H1 (cell line): ENCODE results near the gene LCT. TPM values are rescaled to one million over a fixed set of nuclear protein-coding genes. Genes with fewer than 3 reads are reported as not detected.

Source experiments
- CTCF ChIA-PET: fragments of 300-600 bp; sonication (Branson Sonifier 250); formaldehyde crosslinking; loops from one replicate; lab custom pipeline; 2021; ENCODE audit not compliant: partially characterized antibody; lab: Charles Lee
- POLR2A ChIA-PET: fragments of 300-600 bp; sonication (Branson Sonifier 250); formaldehyde crosslinking; loops from one replicate; lab custom pipeline; 2021; ENCODE audit warnings: inconsistent platforms; ENCODE audit not compliant: partially characterized antibody; lab: Charles Lee
- DNase-seq, 2 experiments: peaks; one replicate each; pipeline versions ENCODE4 v3.0.0 to v3.0.0-alpha.2; 2010 to 2022; ENCODE audit warnings: low spot score in 2 of 2, low read depth in 1 of 2, mixed read lengths in 1 of 2
- FAIRE-seq: peaks from 2 replicates; lab custom pipeline; 2011; peaks lifted over from hg19 to GRCh38; lab: Jason Lieb, UNC
- H2AFZ ChIP-seq: 2 replicates; pipeline ENCODE4 v1.8.1; 2012; ENCODE audit warnings: low read length, inconsistent platforms
- H2AK5ac ChIP-seq: 2 replicates; pipeline ENCODE4 v1.6.1; 2013; ENCODE audit warnings: low read depth, low read length
- H2BK120ac ChIP-seq: replicated peaks from 2 replicates; pipeline ENCODE3; 2013; ENCODE audit warnings: low read depth, low read length, inconsistent platforms
- H2BK12ac ChIP-seq: 2 replicates; pipeline ENCODE4 v1.6.1; 2013; ENCODE audit warnings: low read depth, low read length
- H2BK15ac ChIP-seq: 2 replicates; pipeline ENCODE4 v1.6.1; 2013; ENCODE audit warnings: low read length
- H2BK20ac ChIP-seq: 2 replicates; pipeline ENCODE4 v1.6.1; 2013; ENCODE audit warnings: low read length
- H2BK5ac ChIP-seq: 2 replicates; pipeline ENCODE4 v1.6.1; 2013; ENCODE audit warnings: low read depth, low read length
- H3K14ac ChIP-seq: 2 replicates; pipeline ENCODE4 v1.6.1; 2013; ENCODE audit warnings: inconsistent platforms; ENCODE audit not compliant: insufficient read length
- H3K18ac ChIP-seq: 2 replicates; pipeline ENCODE4 v1.6.1; 2013; ENCODE audit warnings: low read length; ENCODE audit errors: extremely low read depth
- H3K23ac ChIP-seq: 2 replicates; pipeline ENCODE4 v1.6.1; 2013; ENCODE audit warnings: inconsistent platforms; ENCODE audit not compliant: insufficient read length
- H3K23me2 ChIP-seq: 2 replicates; pipeline ENCODE4 v1.6.1; 2013; ENCODE audit warnings: low read depth, low read length
- H3K27ac ChIP-seq: 2 replicates; pipeline ENCODE4 v1.6.1; 2011; ENCODE audit warnings: low read depth, low read length, inconsistent platforms
- H3K27me3 ChIP-seq, 4 experiments: replicated peaks in 1 of 4; 1 replicate in 1 of 4; 2 replicates in 3 of 4; pipeline versions ENCODE4 v1.6.1 to v1.8.1; 2011 to 2013; ENCODE audit warnings: low read length in 3 of 4, mild to moderate bottlenecking in 3 of 4, inconsistent platforms in 2 of 4, mixed read lengths in 2 of 4, moderate library complexity in 1 of 4; ENCODE audit not compliant: control insufficient read depth in 3 of 4, insufficient read depth in 3 of 4; ENCODE audit errors: extremely low read depth in 1 of 4
- H3K36me3 ChIP-seq, 4 experiments: 2 replicates each; pipeline versions ENCODE4 v1.6.1 to v1.8.1; 2011 to 2013; ENCODE audit warnings: mild to moderate bottlenecking in 4 of 4, low read length in 3 of 4, moderate library complexity in 2 of 4, control low read depth in 1 of 4, inconsistent platforms in 1 of 4; ENCODE audit not compliant: insufficient read depth in 4 of 4, control insufficient read depth in 2 of 4
- H3K4ac ChIP-seq: replicated peaks from 2 replicates; pipeline ENCODE3; 2013; ENCODE audit warnings: low read length, low read depth, mixed read lengths, inconsistent platforms; ENCODE audit not compliant: insufficient read length
- H3K4me1 ChIP-seq, 4 experiments: replicated peaks in 1 of 4; 1 replicate in 1 of 4; 2 replicates in 3 of 4; pipeline versions ENCODE4 v1.6.1 to v1.8.1; 2011 to 2013; ENCODE audit warnings: low read length in 3 of 4, inconsistent platforms in 2 of 4, mixed read lengths in 1 of 4; ENCODE audit not compliant: insufficient read depth in 4 of 4, control insufficient read depth in 3 of 4
- H3K4me2 ChIP-seq, 2 experiments: 2 replicates each; pipeline versions ENCODE4 v1.6.1 to v1.8.1; 2011 to 2013; ENCODE audit warnings: low read depth in 2 of 2, low read length in 2 of 2, control low read depth in 1 of 2, inconsistent platforms in 1 of 2, mild to moderate bottlenecking in 1 of 2; ENCODE audit not compliant: insufficient read depth in 1 of 2
- H3K4me3 ChIP-seq, 4 experiments: fragments of 200-600, 300-600 bp in 1 of 4; sonication (generic), shearing (Covaris generic), sonication (Bioruptor Twin) in 1 of 4; 2 replicates each; pipeline versions ENCODE4 v1.5.1 to v1.8.1; 2011 to 2016; ENCODE audit warnings: low read length in 4 of 4, low read depth in 3 of 4, control low read depth in 2 of 4, inconsistent platforms in 2 of 4, mild to moderate bottlenecking in 2 of 4, mixed read lengths in 1 of 4, moderate library complexity in 1 of 4; ENCODE audit not compliant: insufficient read depth in 2 of 4; ENCODE audit errors: extremely low read depth in 1 of 4
- H3K56ac ChIP-seq: replicated peaks from 2 replicates; pipeline ENCODE3; 2013; ENCODE audit warnings: low read depth, mild to moderate bottlenecking, mixed read lengths, low read length, inconsistent platforms; ENCODE audit not compliant: insufficient read length
- H3K79me1 ChIP-seq: 2 replicates; pipeline ENCODE4 v1.6.1; 2013; ENCODE audit warnings: low read depth, low read length, control low read depth
- H3K79me2 ChIP-seq, 2 experiments: 2 replicates each; pipeline versions ENCODE4 v1.6.1 to v1.8.1; 2012 to 2013; ENCODE audit warnings: low read length in 2 of 2, mild to moderate bottlenecking in 2 of 2, inconsistent platforms in 1 of 2; ENCODE audit not compliant: insufficient read depth in 2 of 2, control insufficient read depth in 1 of 2
- H3K9ac ChIP-seq, 4 experiments: replicated peaks in 1 of 4; 1 replicate in 1 of 4; 2 replicates in 3 of 4; pipeline versions ENCODE4 v1.6.1 to v1.8.1; 2011 to 2013; ENCODE audit warnings: low read depth in 3 of 4, low read length in 3 of 4, control low read depth in 2 of 4, mild to moderate bottlenecking in 2 of 4, moderate library complexity in 2 of 4, inconsistent platforms in 1 of 4; ENCODE audit errors: extremely low read depth in 1 of 4
- H3K9me3 ChIP-seq, 2 experiments: 2 replicates each; pipeline versions ENCODE4 v1.6.1 to v1.8.1; 2012 to 2013; ENCODE audit warnings: mild to moderate bottlenecking in 2 of 2, moderate library complexity in 2 of 2, control low read depth in 1 of 2, inconsistent platforms in 1 of 2, low read depth in 1 of 2, low read length in 1 of 2, mixed read lengths in 1 of 2; ENCODE audit not compliant: insufficient read depth in 2 of 2
- H4K20me1 ChIP-seq, 2 experiments: replicated peaks in 1 of 2; 2 replicates each; pipeline versions ENCODE3 to v1.8.1; 2011 to 2013; ENCODE audit warnings: inconsistent platforms in 2 of 2, low read length in 2 of 2, mild to moderate bottlenecking in 1 of 2; ENCODE audit not compliant: insufficient read depth in 2 of 2, control insufficient read depth in 1 of 2
- H4K5ac ChIP-seq: 2 replicates; pipeline ENCODE4 v1.6.1; 2013; ENCODE audit warnings: low read length, low read depth, mixed read lengths, inconsistent platforms; ENCODE audit not compliant: insufficient read length
- H4K8ac ChIP-seq: 2 replicates; pipeline ENCODE4 v1.8.0; 2013; ENCODE audit warnings: mild to moderate bottlenecking, moderate library complexity, low read length, inconsistent platforms; ENCODE audit not compliant: insufficient read depth; ENCODE audit errors: extremely low read depth
- H4K91ac ChIP-seq: replicated peaks from 2 replicates; pipeline ENCODE3; 2013; ENCODE audit warnings: low read length, mixed read lengths, inconsistent platforms; ENCODE audit not compliant: insufficient read length
- BCL11A ChIP-seq, 2 experiments: IDR thresholded peaks; one replicate each; pipeline ENCODE4 v1.6.1; 2011; ENCODE audit warnings: low read depth in 2 of 2, low read length in 2 of 2, mild to moderate bottlenecking in 2 of 2
- CBX8 ChIP-seq: fragments of 300-800, 300-1000 bp; sonication (generic); IDR thresholded peaks from 2 replicates; pipeline ENCODE4 v1.7.1; 2016; ENCODE audit warnings: low read depth, low read length, borderline replicate concordance
- FOSL1 ChIP-seq: IDR thresholded peaks from 2 replicates; pipeline ENCODE4 v1.6.1; 2011; ENCODE audit warnings: mild to moderate bottlenecking, low read depth, low read length, moderate library complexity; ENCODE audit not compliant: insufficient read depth
- KDM1A ChIP-seq: fragments of 200-600, 300-600 bp; sonication (generic); IDR thresholded peaks from 2 replicates; pipeline ENCODE4 v1.7.1; 2016; ENCODE audit warnings: mild to moderate bottlenecking, low read length, borderline replicate concordance
- POLR2AphosphoS5 ChIP-seq: IDR thresholded peaks from 2 replicates; pipeline ENCODE4 v1.6.1; 2011; ENCODE audit warnings: low read depth, low read length
- SIRT6 ChIP-seq: IDR thresholded peaks from one replicate; pipeline ENCODE4 v1.7.1; 2012; ENCODE audit warnings: low read length, inconsistent platforms
- SP1 ChIP-seq: IDR thresholded peaks from 2 replicates; pipeline ENCODE4 v1.6.1; 2011; ENCODE audit warnings: low read depth, low read length
- SUZ12 ChIP-seq: fragments of 200-600 bp; sonication (generic); IDR thresholded peaks from 2 replicates; pipeline ENCODE4 v1.6.1; 2012; ENCODE audit warnings: mild to moderate bottlenecking, inconsistent platforms, low read length, moderate library complexity, mixed read lengths
- TAF7 ChIP-seq: optimal IDR thresholded peaks from 2 replicates; pipeline ENCODE3; 2011; ENCODE audit warnings: low read depth, mild to moderate bottlenecking, inconsistent platforms, low read length, moderate library complexity, borderline replicate concordance
- TCF12 ChIP-seq: IDR thresholded peaks from 2 replicates; pipeline ENCODE4 v1.6.1; 2011; ENCODE audit warnings: low read depth, mild to moderate bottlenecking, low read length
- WGBS, 2 experiments: shearing (Covaris generic) in 1 of 2; methylation state at CpG; one replicate each; pipeline versions ENCODE4 v1.1.6 to v1.1.7; 2013 to 2015; ENCODE audit warnings: low lambda C conversion rate in 2 of 2, mixed read lengths in 2 of 2, inconsistent platforms in 1 of 2, low coverage in 1 of 2, missing lambda C conversion rate in 1 of 2; ENCODE audit not compliant: insufficient replicate concordance in 2 of 2, insufficient coverage in 1 of 2, insufficient read length in 1 of 2; ENCODE audit errors: extremely low coverage in 1 of 2, missing lambda C conversion rate in 1 of 2; 5-methylcytosine and 5-hydroxymethylcytosine counted together
- polyA plus RNA-seq, 7 experiments: library from polyadenylated mRNA; depleted of rRNA in 3 of 7; stranded (reverse) in 5 of 7; unstranded in 2 of 7; fragments of >200 nt in 5 of 7; fragments of 200-250 nt in 2 of 7; gene quantifications; 1 replicate in 5 of 7; 2 replicates in 1 of 7; 4 replicates in 1 of 7; pipeline versions ENCODE4 v1.2.1 to v1.2.3, GENCODE V29; 2011 to 2013; ENCODE audit warnings: missing spikeins in 2 of 7, mixed read lengths in 2 of 7
- total RNA-seq: library from RNA; stranded (reverse); fragmentation: NEBNext Ultra II Directional; extraction: Animal tissue kit (Norgen Biotek cat#: 25700); gene quantifications from 2 replicates; pipeline ENCODE4 v1.2.1, GENCODE V29; 2021
- TF ChIP-seq, protein P1 (sequence below), 3 experiments: IDR thresholded peaks; 1 replicate in 2 of 3; 2 replicates in 1 of 3; pipeline versions ENCODE4 v1.5.1 to v1.6.1; 2011; ENCODE audit warnings: low read length in 3 of 3, mild to moderate bottlenecking in 3 of 3, inconsistent platforms in 2 of 3, low read depth in 1 of 3, moderate library complexity in 1 of 3; ENCODE audit not compliant: insufficient read depth in 1 of 3; ENCODE audit errors: control extremely low read depth in 1 of 3
- TF ChIP-seq, protein P2 (sequence below): IDR thresholded peaks from 2 replicates; pipeline ENCODE4 v1.6.1; 2011; ENCODE audit warnings: low read depth, mild to moderate bottlenecking, low read length; ENCODE audit not compliant: insufficient read depth

Gene LCT
- total and polyA plus RNA-seq, 2 of the 8 experiments (the other 6 are each of a cell fraction or from before 2014, with no cell fraction given): 0.06 TPM; not detected in 1

DNA sequence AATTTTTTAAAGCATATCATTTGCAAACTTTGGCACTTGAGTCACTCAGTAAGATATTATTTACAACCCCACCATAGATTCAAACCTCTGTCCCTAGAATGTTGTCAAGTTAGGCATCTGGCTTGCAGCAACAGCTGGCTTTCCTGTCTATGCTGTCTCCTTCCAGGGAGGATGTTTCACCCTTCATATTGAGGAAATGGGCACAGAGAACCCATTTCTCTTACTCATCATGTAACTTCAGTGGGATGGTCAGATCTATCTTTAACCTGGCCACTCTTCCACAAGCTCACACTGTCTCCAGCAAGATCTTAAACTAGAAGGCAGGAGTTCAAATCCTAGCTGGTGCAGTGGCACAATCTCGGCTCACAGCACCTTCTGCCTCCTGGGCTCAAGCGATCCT is 15.8 kb downstream of the LCT start:
- no peak overlapping the region for H2BK5ac ChIP-seq
- ChIA-PET POLR2A (no interaction called here), CTCF (interaction anchor here (5.6 kb wide), 1 partner anchor 24 kb away, joined by 24 read pairs; no protein-coding TSS in a partner anchor)
- FAIRE-seq (no peak), DNase-seq (no peak)
- H3K56ac ChIP-seq: no peak overlapping the region
- H3K4me3 ChIP-seq: no peak overlapping the region
- no peaks in the 10 kb centered on the region for H3K27me3 ChIP-seq
- no peak overlapping the region for H2BK12ac ChIP-seq
- H3K23ac ChIP-seq: no peak overlapping the region
- no peaks in the 10 kb centered on the region; a peak in 1 of 7 replicates for H3K4me1 ChIP-seq
- H2BK20ac ChIP-seq: no peak overlapping the region
- H4K5ac ChIP-seq: no peak overlapping the region
- no peak overlapping the region for H2AFZ ChIP-seq
- H3K4me2 ChIP-seq: no peak overlapping the region
- H4K91ac ChIP-seq: no peak overlapping the region
- no peak overlapping the region for H2BK15ac ChIP-seq
- no peak overlapping the region for H2BK120ac ChIP-seq
- no peaks in the 10 kb centered on the region; the same call in 1 of the 2 replicates for H3K79me1 ChIP-seq
- H3K9ac ChIP-seq: no peak overlapping the region
- H3K36me3 ChIP-seq: no peaks in the 10 kb centered on the region
- no peak overlapping the region for H3K4ac ChIP-seq
- no peaks in the 10 kb centered on the region for H3K79me2 ChIP-seq
- H3K27ac ChIP-seq: no peak overlapping the region
- WGBS, 2 experiments: 86% methylated on average over 2 of the region's 2 CpGs; no CpG with 5 or more reads in 1 of the 2 experiments
- H2AK5ac ChIP-seq: no peak overlapping the region
- H3K9me3 ChIP-seq: no peaks in the 10 kb centered on the region
- no peak overlapping the region for H3K14ac ChIP-seq
- no peaks in the 10 kb centered on the region for H4K20me1 ChIP-seq
- H3K23me2 ChIP-seq: no peaks in the 10 kb centered on the region
- H3K18ac ChIP-seq: no peak overlapping the region
- H4K8ac ChIP-seq: no peak overlapping the region
- TF ChIP-seq, protein P1, sequence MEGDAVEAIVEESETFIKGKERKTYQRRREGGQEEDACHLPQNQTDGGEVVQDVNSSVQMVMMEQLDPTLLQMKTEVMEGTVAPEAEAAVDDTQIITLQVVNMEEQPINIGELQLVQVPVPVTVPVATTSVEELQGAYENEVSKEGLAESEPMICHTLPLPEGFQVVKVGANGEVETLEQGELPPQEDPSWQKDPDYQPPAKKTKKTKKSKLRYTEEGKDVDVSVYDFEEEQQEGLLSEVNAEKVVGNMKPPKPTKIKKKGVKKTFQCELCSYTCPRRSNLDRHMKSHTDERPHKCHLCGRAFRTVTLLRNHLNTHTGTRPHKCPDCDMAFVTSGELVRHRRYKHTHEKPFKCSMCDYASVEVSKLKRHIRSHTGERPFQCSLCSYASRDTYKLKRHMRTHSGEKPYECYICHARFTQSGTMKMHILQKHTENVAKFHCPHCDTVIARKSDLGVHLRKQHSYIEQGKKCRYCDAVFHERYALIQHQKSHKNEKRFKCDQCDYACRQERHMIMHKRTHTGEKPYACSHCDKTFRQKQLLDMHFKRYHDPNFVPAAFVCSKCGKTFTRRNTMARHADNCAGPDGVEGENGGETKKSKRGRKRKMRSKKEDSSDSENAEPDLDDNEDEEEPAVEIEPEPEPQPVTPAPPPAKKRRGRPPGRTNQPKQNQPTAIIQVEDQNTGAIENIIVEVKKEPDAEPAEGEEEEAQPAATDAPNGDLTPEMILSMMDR (IDR thresholded peaks at IDR 0.05; ENCODE audit: control extremely low read depth in 1 of 3, insufficient read depth in 1 of 3, low read depth in 1 of 3, low read length in 3 of 3): no peak
- TF ChIP-seq KDM1A (no peak), FOSL1 (no peak), TCF12 (no peak), POLR2AphosphoS5 (no peak), SP1 (no peak), SUZ12 (no peak), TAF7 (no peak), SIRT6 (no peak), BCL11A (IDR thresholded peaks at IDR 0.05; ENCODE audit: low read depth in 2 of 2, low read length in 2 of 2) (no peak), CBX8 (no peak)
- TF ChIP-seq, protein P2, sequence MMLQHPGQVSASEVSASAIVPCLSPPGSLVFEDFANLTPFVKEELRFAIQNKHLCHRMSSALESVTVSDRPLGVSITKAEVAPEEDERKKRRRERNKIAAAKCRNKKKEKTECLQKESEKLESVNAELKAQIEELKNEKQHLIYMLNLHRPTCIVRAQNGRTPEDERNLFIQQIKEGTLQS: no peak
